Measurements from ENCODE around the gene LAS1L.

DNA sequence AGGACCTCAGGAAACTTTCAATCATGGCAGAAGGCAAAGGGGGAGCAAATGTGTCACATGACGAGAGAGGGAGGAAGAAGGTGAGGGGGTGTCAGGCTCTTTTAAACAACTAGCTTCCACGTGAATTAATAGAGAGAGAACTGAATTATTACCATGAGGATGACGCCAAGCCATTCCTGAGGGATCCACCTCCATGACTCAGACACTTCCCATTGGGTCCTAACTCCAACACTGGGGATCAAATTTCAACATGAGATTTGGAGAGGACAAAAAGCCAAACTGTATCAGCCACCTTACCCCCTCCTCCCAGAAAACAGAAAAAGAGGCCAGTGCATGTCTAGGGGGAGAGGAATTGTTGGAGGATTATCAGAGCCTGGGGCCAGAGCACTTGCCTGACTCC lies 40.4 kb upstream of the LAS1L start:
- TF ChIP-seq, protein P1, sequence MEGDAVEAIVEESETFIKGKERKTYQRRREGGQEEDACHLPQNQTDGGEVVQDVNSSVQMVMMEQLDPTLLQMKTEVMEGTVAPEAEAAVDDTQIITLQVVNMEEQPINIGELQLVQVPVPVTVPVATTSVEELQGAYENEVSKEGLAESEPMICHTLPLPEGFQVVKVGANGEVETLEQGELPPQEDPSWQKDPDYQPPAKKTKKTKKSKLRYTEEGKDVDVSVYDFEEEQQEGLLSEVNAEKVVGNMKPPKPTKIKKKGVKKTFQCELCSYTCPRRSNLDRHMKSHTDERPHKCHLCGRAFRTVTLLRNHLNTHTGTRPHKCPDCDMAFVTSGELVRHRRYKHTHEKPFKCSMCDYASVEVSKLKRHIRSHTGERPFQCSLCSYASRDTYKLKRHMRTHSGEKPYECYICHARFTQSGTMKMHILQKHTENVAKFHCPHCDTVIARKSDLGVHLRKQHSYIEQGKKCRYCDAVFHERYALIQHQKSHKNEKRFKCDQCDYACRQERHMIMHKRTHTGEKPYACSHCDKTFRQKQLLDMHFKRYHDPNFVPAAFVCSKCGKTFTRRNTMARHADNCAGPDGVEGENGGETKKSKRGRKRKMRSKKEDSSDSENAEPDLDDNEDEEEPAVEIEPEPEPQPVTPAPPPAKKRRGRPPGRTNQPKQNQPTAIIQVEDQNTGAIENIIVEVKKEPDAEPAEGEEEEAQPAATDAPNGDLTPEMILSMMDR (IDR thresholded peaks at IDR 0.05; ENCODE audit: low read length): no peak
- no peak for TF ChIP-seq EZH2 (IDR thresholded peaks at IDR 0.05; ENCODE audit: borderline replicate concordance, low read length)

All from OCI-LY1 (cell line).